GM06990 (cell line): ENCODE measurements around the gene PRSS1.
"Not testable (repeated sequence)": the region's sequence is repeated elsewhere in the genome, so short reads cannot be mapped to it uniquely, and the experiment has no call there.

Experiments
- DNase-seq: peaks from one replicate; pipeline ENCODE4 v3.0.0-alpha.2; 2011; ENCODE audit not compliant: insufficient read length; ENCODE audit errors: extremely low read depth
- H3K27me3 ChIP-seq: replicated peaks from 2 replicates; pipeline ENCODE4 v1.6.0; 2011; ENCODE audit warnings: low read length; ENCODE audit not compliant: control insufficient read depth, insufficient read depth
- H3K36me3 ChIP-seq: 2 replicates; pipeline ENCODE4 v1.5.1; 2011; ENCODE audit warnings: low read length; ENCODE audit not compliant: control insufficient read depth, insufficient read depth
- H3K4me3 ChIP-seq: replicated peaks from 2 replicates; pipeline ENCODE4 v1.5.1; 2011; ENCODE audit warnings: low read depth, mild to moderate bottlenecking, control low read depth, low read length
- CTCF ChIP-seq: IDR thresholded peaks from 2 replicates; pipeline ENCODE4 v1.5.1; 2011; ENCODE audit warnings: low read length, control low read depth, mild to moderate bottlenecking, inconsistent platforms; ENCODE audit not compliant: insufficient read depth, poor library complexity, severe bottlenecking

The PRSS1 gene

DNA sequence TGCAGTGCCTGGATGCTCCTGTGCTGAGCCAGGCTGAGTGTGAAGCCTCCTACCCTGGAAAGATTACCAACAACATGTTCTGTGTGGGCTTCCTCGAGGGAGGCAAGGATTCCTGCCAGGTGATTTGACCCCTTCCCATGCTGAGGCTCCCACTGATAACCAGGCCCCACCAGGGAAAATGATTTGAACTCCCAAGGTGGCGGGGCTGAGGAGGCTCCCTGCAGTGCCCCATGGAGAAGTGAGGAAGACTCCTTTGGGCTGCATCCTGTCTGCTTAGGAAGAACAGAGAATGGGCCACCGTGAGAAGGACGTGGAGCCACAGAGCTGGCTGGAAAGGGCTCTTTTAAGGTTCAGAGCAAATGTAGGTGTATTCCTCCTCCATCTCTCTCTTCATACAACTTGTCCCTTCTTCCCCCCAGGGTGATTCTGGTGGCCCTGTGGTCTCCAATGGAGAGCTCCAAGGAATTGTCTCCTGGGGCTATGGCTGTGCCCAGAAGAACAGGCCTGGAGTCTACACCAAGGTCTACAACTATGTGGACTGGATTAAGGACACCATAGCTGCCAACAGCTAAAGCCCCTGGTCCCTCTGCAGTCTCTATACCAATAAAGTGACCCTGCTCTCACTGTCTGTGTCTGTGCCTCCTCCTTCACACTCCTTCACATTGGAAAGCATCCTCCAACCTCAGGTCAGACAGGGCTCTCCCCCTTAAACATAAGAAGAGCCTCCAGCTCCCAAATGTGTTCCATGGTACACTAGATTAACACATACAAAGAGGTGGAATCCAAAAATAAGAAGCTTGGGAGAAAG, 24.9 kb downstream of the PRSS1 start:
- TF ChIP-seq CTCF: no peak
- no peak for DNase-seq
- H3K27me3 ChIP-seq: no peaks in the 10 kb centered on the region
- no peaks in the 10 kb centered on the region for H3K36me3 ChIP-seq
- no peak overlapping the region for H3K4me3 ChIP-seq

DNA sequence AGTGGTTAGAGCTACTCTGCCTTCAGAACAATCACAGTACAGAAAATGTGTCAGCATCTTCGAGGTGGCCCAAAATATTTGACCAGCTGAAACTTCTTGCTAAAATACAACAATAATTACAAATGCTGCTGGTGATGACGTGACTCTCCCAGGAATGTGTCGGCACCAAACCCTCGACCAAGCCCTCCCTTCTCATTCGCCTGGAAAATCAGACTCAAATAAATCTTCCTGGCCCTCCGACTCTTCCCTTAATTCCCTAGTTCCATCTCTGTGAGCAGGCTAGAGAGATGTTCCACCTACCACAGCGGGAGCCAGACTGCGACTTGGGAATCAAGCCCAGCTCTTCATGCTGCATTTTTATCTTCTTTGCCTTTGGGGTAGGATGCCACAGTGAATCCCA, 25.6 kb downstream of the PRSS1 start:
- H3K4me3 ChIP-seq: no peak overlapping the region
- H3K36me3 ChIP-seq: no peaks in the 10 kb centered on the region
- no peaks in the 10 kb centered on the region for H3K27me3 ChIP-seq
- DNase-seq: no peak
- no peak for TF ChIP-seq CTCF

DNA sequence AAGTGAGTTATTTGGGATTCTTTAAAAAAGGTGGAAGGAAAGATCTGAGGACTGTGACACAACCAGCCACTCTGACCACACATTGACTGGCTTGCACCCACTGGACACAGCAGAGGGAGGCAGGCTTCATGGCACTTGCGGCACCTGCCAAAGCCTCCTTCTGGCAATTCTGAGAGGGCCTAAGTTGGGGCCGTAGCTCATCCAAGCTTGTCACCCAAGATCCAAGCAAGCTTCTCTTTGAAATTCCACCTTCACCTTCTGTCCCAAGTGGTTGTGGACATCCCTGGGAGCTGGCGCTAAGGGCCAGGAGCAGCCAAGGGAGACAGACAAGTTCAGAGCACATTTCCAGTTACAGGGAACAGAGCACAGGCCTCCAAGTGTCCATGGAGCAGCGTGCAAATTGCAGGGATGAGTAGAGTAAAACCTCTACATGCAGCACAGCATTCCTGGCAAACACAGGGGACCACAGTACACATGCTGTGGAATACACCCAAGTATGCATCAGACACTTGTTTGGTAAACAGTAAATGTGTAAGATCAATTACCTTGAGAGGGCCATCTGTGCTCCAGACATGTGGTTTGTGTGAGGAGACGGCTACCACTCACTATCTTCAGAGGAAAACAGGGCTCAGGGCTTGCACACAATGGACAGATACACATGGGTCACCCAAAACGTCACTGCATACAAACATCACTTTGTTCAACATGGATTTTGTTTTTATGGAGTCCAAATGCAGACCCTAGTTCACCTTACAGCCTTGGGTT, 26.3 kb downstream of the PRSS1 start:
- not testable (repeated sequence) for H3K27me3 ChIP-seq, H3K36me3 ChIP-seq, H3K4me3 ChIP-seq, DNase-seq

DNA sequence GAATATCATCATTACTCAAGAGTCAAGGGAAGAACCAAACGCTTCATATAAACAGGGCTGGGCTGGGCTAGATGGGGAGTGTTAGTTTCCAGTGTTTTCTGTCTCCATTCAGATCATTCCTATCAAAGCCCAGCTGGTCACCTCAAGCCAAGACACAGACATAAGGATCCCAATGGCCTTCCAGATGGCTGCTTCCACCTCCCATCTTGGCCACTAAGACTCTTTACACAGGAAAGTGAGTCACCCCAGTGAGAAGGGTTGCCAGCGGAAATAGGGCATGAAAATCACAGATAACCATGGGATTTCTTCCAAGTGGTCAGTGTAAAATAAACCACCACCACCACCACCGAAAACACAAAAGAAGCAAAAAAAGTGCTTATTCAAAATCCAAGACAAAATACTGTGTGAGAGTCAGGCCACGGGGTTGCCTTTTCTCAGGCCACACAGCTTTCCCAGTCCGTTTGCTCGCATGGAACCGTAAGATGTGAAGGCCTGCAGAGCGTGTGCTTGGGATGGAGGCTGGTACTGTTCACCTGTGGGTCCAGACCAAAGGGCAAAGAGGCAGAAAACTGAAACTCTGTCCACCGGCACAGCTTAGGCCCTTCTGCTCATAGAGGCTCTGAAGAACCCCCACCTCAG, 27.1 kb downstream of the PRSS1 start:
- no peaks in the 10 kb centered on the region for H3K27me3 ChIP-seq
- TF ChIP-seq CTCF: no peak
- no peaks in the 10 kb centered on the region for H3K36me3 ChIP-seq
- no peak for DNase-seq
- no peak overlapping the region for H3K4me3 ChIP-seq

GRCh38 chr7:142776845-142777225, 27.6 kb downstream of the PRSS1 start:
- H3K36me3 ChIP-seq, H3K4me3 ChIP-seq, H3K27me3 ChIP-seq, DNase-seq: not testable (repeated sequence)

- no peak for TF ChIP-seq CTCF
- H3K27me3 ChIP-seq: no peaks in the 10 kb centered on the region
- no peaks in the 10 kb centered on the region for H3K36me3 ChIP-seq
- no peak for DNase-seq
- H3K4me3 ChIP-seq: no peak overlapping the region
Measured at GRCh38 chr7:142777318-142777717, 28.0 kb downstream of the PRSS1 start.
